HEK293 (cell line): ENCODE data around the gene HECTD2.

Source experiments
- CTCF ChIA-PET: fragments of 350-600 bp; formaldehyde crosslinking; extraction: SDS; loops from one replicate; lab custom pipeline; 2021; ENCODE audit warnings: antibody characterized with exemption; lab: Yijun Ruan, JAX
- POLR2A ChIA-PET: fragments of 300-600 bp; formaldehyde crosslinking; extraction: SDS; loops from one replicate; lab custom pipeline; 2020; ENCODE audit warnings: antibody characterized with exemption, inconsistent platforms; lab: Yijun Ruan, JAX
- H3K27ac ChIP-seq: fragments of 200-500 bp; sonication (Bioruptor generic); 2 replicates; pipeline ENCODE4 v1.5.1; 2014; ENCODE audit warnings: low read depth, low read length, control low read depth, inconsistent platforms; ENCODE audit errors: extremely low read depth
- H3K36me3 ChIP-seq, 2 experiments: fragments of 200-500 bp in 1 of 2; sonication (Bioruptor generic) in 1 of 2; 1 replicate in 1 of 2; 2 replicates in 1 of 2; pipeline ENCODE4 v1.5.1; 2014 to 2017; ENCODE audit warnings: inconsistent platforms in 2 of 2, low read length in 2 of 2; ENCODE audit not compliant: control insufficient read depth in 2 of 2, insufficient read depth in 1 of 2
- H3K4me1 ChIP-seq: fragments of 200-500 bp; sonication (Bioruptor generic); 2 replicates; pipeline ENCODE4 v1.5.1; 2014; ENCODE audit warnings: mild to moderate bottlenecking, low read length, inconsistent platforms; ENCODE audit not compliant: control insufficient read depth, insufficient read depth
- H3K4me3 ChIP-seq: 2 replicates; pipeline ENCODE4 v1.5.1; 2011; ENCODE audit warnings: low read depth, mild to moderate bottlenecking, control low read depth, low read length, moderate library complexity
- H3K9me3 ChIP-seq: fragments of 200-500 bp; sonication (Bioruptor generic); 2 replicates; pipeline ENCODE4 v1.5.1; 2014; ENCODE audit warnings: low read depth, low read length, inconsistent platforms; ENCODE audit not compliant: control insufficient read depth, insufficient read depth
- GFI1B ChIP-seq: fragments of 450-650 bp; formaldehyde crosslinking; IDR thresholded peaks from 2 replicates; pipeline ENCODE4 v1.5.1; 2016; ENCODE audit warnings: missing biosample characterization, missing genetic modification characterization
- GLIS2 ChIP-seq: fragments of 450-650 bp; formaldehyde crosslinking; IDR thresholded peaks from 2 replicates; pipeline ENCODE4 v1.5.1; 2016; ENCODE audit warnings: missing biosample characterization, missing genetic modification characterization
- IKZF3 ChIP-seq: fragments of 450-650 bp; IDR thresholded peaks from 2 replicates; pipeline ENCODE4 v1.5.0; 2018; ENCODE audit warnings: missing biosample characterization, mild to moderate bottlenecking, missing genetic modification characterization, moderate library complexity
- KLF10 ChIP-seq: fragments of 450-650 bp; IDR thresholded peaks from 2 replicates; pipeline ENCODE4 v1.5.1; 2018; ENCODE audit warnings: missing biosample characterization, mild to moderate bottlenecking, missing genetic modification characterization
- KLF16 ChIP-seq: fragments of 450-650 bp; formaldehyde crosslinking; IDR thresholded peaks from 2 replicates; pipeline ENCODE4 v1.5.1; 2017; ENCODE audit warnings: missing biosample characterization, missing genetic modification characterization
- OSR2 ChIP-seq: fragments of 450-650 bp; formaldehyde crosslinking; IDR thresholded peaks from 2 replicates; pipeline ENCODE4 v1.5.1; 2016; ENCODE audit warnings: missing biosample characterization, missing genetic modification characterization
- SCRT1 ChIP-seq: fragments of 450-650 bp; formaldehyde crosslinking; IDR thresholded peaks from 2 replicates; pipeline ENCODE4 v1.5.1; 2016; ENCODE audit warnings: missing biosample characterization, missing genetic modification characterization, borderline replicate concordance
- YY1 ChIP-seq: fragments of 450-650 bp; formaldehyde crosslinking; IDR thresholded peaks from 2 replicates; pipeline ENCODE4 v1.5.1; 2018; ENCODE audit warnings: missing biosample characterization, missing genetic modification characterization
- ZBTB17 ChIP-seq: fragments of 450-650 bp; formaldehyde crosslinking; IDR thresholded peaks from 2 replicates; pipeline ENCODE4 v1.5.1; 2016; ENCODE audit warnings: missing biosample characterization, missing genetic modification characterization
- ZBTB21 ChIP-seq: fragments of 450-650 bp; formaldehyde crosslinking; IDR thresholded peaks from 2 replicates; pipeline ENCODE4 v1.5.1; 2017; ENCODE audit warnings: missing biosample characterization, missing genetic modification characterization
- ZFP3 ChIP-seq: fragments of 450-650 bp; formaldehyde crosslinking; IDR thresholded peaks from 2 replicates; pipeline ENCODE4 v1.5.1; 2016; ENCODE audit warnings: low read depth, missing biosample characterization, missing genetic modification characterization
- ZNF133 ChIP-seq: fragments of 450-650 bp; formaldehyde crosslinking; IDR thresholded peaks from 2 replicates; pipeline ENCODE4 v1.5.1; 2016; ENCODE audit warnings: missing biosample characterization, missing genetic modification characterization
- ZNF157 ChIP-seq: fragments of 450-650 bp; formaldehyde crosslinking; IDR thresholded peaks from 2 replicates; pipeline ENCODE4 v1.5.1; 2016; ENCODE audit warnings: missing biosample characterization, missing genetic modification characterization
- ZNF335 ChIP-seq: fragments of 450-650 bp; formaldehyde crosslinking; conservative IDR thresholded peaks from 2 replicates; pipeline ENCODE4 v1.5.1; 2016; ENCODE audit warnings: missing biosample characterization, missing genetic modification characterization
- ZNF350 ChIP-seq: fragments of 450-650 bp; formaldehyde crosslinking; IDR thresholded peaks from 2 replicates; pipeline ENCODE4 v1.5.0; 2017; ENCODE audit warnings: missing biosample characterization, mild to moderate bottlenecking, missing genetic modification characterization
- ZNF366 ChIP-seq: fragments of 450-650 bp; formaldehyde crosslinking; conservative IDR thresholded peaks from 2 replicates; pipeline ENCODE4 v1.5.1; 2016; ENCODE audit warnings: missing biosample characterization, missing genetic modification characterization
- ZNF423 ChIP-seq: fragments of 450-650 bp; formaldehyde crosslinking; IDR thresholded peaks from 2 replicates; pipeline ENCODE4 v1.5.1; 2016; ENCODE audit warnings: missing biosample characterization, missing genetic modification characterization
- ZNF596 ChIP-seq: fragments of 450-650 bp; IDR thresholded peaks from 2 replicates; pipeline ENCODE4 v1.5.0; 2018; ENCODE audit warnings: missing biosample characterization, mild to moderate bottlenecking, missing genetic modification characterization, moderate library complexity
- ZNF610 ChIP-seq: fragments of 450-650 bp; formaldehyde crosslinking; IDR thresholded peaks from 2 replicates; pipeline ENCODE4 v1.5.1; 2016; ENCODE audit warnings: missing biosample characterization, missing genetic modification characterization, borderline replicate concordance
- ZNF624 ChIP-seq: fragments of 450-650 bp; formaldehyde crosslinking; IDR thresholded peaks from 2 replicates; pipeline ENCODE4 v1.5.1; 2017; ENCODE audit warnings: missing biosample characterization, missing genetic modification characterization
- ZNF626 ChIP-seq: fragments of 450-650 bp; sonication (Bioruptor Pico); formaldehyde crosslinking; IDR thresholded peaks from 2 replicates; pipeline ENCODE4 v1.5.1; 2018; ENCODE audit warnings: missing biosample characterization, missing genetic modification characterization, inconsistent platforms
- ZSCAN23 ChIP-seq: fragments of 450-650 bp; formaldehyde crosslinking; IDR thresholded peaks from 2 replicates; pipeline ENCODE4 v1.5.1; 2016; ENCODE audit warnings: missing biosample characterization, missing genetic modification characterization
- TF ChIP-seq, protein P1 (sequence below): fragments of 450-650 bp; IDR thresholded peaks from 2 replicates; pipeline ENCODE4 v1.5.1; 2018; ENCODE audit warnings: missing biosample characterization, mild to moderate bottlenecking, missing genetic modification characterization
- TF ChIP-seq, protein P2 (sequence below): fragments of 450-650 bp; formaldehyde crosslinking; IDR thresholded peaks from 2 replicates; pipeline ENCODE4 v1.5.1; 2016; ENCODE audit warnings: missing biosample characterization, missing genetic modification characterization
- TF ChIP-seq, protein P3 (sequence below): fragments of 450-650 bp; formaldehyde crosslinking; IDR thresholded peaks from 2 replicates; pipeline ENCODE4 v1.5.1; 2017; ENCODE audit warnings: missing biosample characterization, missing genetic modification characterization
- TF ChIP-seq, protein P4 (sequence below): IDR thresholded peaks from 2 replicates; pipeline ENCODE4 v1.6.1; 2011; ENCODE audit warnings: mild to moderate bottlenecking, low read depth, low read length, borderline replicate concordance
- TF ChIP-seq, protein P5 (sequence below): fragments of 450-650 bp; formaldehyde crosslinking; IDR thresholded peaks from 2 replicates; pipeline ENCODE4 v1.5.1; 2017; ENCODE audit warnings: missing biosample characterization, missing genetic modification characterization

HECTD2 gene

DNA sequence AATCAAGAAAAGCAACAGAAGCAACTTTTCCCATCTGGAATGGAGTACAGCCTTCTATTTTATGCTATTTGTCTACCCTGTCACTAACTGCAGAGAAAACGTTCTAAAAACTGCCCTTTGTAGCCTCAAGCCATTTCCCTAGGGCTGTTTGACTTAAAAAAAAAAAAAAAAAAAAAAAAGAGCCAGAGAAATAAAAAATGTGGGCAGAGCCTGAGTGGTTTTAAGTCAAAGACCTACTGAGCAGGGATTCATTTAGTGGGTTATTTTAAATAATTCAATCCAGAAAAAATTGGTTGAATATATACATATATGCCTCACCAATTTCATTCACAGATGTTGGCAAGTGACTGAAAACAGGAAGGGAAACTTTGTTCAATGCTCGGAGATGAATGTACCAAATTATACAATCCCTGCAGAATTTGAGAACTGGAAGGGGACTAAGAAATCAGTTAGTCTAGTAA lies 147.5 kb downstream of the HECTD2 start:
- no peak for TF ChIP-seq ZSCAN23 (tag by site-specific recombination)
- TF ChIP-seq SCRT1 (tag by site-specific recombination), result no peak
- no peak for TF ChIP-seq IKZF3 (tag by site-specific recombination)
- TF ChIP-seq KLF16 (tag by site-specific recombination), result no peak
- no peak for TF ChIP-seq KLF10
- TF ChIP-seq GFI1B (tag by site-specific recombination), result no peak
- TF ChIP-seq, protein P1, sequence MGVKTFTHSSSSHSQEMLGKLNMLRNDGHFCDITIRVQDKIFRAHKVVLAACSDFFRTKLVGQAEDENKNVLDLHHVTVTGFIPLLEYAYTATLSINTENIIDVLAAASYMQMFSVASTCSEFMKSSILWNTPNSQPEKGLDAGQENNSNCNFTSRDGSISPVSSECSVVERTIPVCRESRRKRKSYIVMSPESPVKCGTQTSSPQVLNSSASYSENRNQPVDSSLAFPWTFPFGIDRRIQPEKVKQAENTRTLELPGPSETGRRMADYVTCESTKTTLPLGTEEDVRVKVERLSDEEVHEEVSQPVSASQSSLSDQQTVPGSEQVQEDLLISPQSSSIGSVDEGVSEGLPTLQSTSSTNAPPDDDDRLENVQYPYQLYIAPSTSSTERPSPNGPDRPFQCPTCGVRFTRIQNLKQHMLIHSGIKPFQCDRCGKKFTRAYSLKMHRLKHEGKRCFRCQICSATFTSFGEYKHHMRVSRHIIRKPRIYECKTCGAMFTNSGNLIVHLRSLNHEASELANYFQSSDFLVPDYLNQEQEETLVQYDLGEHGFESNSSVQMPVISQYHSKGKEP (tag by site-specific recombination), result no peak
- TF ChIP-seq ZNF133, result no peak
- TF ChIP-seq ZNF624 (tag by site-specific recombination), result no peak
- no peak for TF ChIP-seq YY1 (tag by site-specific recombination)
- TF ChIP-seq ZBTB17, result no peak
- Histone ChIP-seq H3K4me3 (no peak overlapping the region), H3K4me1 (no peaks in the 10 kb centered on the region), H3K36me3 (no peaks in the 10 kb centered on the region), H3K9me3 (no peaks in the 10 kb centered on the region), H3K27ac (no peak overlapping the region)
- POLR2A ChIA-PET, result no interaction called here
- CTCF ChIA-PET, result interaction anchor here (1.0 kb wide), 1 partner anchor 135 kb away, joined by 6 read pairs; no protein-coding TSS in a partner anchor

DNA sequence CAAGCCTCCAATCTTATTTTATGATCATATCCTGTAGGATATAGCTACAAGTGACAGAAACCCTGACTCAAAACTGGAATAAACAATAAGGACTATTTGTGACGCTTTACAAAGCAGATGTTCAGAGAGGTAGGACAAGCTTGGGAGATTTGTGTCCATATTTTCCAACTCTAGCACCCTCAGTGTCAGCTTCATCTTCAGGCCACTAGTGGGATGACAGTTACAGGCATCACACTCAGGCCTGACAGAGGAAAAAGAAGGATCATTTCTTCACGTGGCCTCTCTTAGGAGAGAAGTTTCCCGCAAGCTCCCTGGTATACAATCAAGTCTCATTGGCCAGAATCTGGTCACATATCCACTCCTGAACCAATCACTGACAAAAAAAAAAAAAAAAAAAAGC lies 148.3 kb downstream of the HECTD2 start:
- H3K4me3 ChIP-seq, result no peak overlapping the region
- H3K36me3 ChIP-seq, result no peaks in the 10 kb centered on the region
- ChIA-PET CTCF (interaction anchor here (0.6 to 1.0 kb wide), 2 partner anchors 77 to 134 kb away, joined by 4 to 6 read pairs; no protein-coding TSS in a partner anchor), POLR2A (no interaction called here)
- TF ChIP-seq, protein P2, sequence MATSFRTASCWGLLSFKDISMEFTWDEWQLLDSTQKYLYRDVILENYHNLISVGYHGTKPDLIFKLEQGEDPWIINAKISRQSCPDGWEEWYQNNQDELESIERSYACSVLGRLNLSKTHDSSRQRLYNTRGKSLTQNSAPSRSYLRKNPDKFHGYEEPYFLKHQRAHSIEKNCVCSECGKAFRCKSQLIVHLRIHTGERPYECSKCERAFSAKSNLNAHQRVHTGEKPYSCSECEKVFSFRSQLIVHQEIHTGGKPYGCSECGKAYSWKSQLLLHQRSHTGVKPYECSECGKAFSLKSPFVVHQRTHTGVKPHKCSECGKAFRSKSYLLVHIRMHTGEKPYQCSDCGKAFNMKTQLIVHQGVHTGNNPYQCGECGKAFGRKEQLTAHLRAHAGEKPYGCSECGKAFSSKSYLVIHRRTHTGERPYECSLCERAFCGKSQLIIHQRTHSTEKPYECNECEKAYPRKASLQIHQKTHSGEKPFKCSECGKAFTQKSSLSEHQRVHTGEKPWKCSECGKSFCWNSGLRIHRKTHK (tag by site-specific recombination), result no peak
- TF ChIP-seq ZNF610 (no peak), ZNF335 (no peak)
- no peak overlapping the region for H3K27ac ChIP-seq
- no peaks in the 10 kb centered on the region for H3K9me3 ChIP-seq
- no peaks in the 10 kb centered on the region for H3K4me1 ChIP-seq

DNA sequence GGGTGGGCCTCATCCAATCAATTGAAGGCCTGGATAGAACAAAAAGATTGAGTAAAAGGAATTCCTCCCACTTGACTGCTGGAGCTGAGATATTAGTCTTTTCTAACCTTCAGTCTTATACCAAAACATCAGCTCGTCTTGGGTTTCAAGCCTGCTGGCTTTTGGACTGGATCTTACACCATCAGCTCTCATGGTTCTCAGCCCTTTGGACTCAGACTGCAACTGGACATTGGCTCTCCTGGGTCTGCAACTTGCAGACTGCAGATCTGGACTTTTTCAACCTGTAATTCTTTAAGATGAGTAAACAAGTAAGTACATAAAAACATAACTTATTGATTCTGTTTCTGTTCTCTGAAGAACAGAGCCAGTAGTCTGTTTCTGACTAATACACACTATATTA lies 149.0 kb downstream of the HECTD2 start:
- ChIA-PET POLR2A (no interaction called here), CTCF (no interaction called here)
- Histone ChIP-seq H3K27ac (no peak overlapping the region), H3K36me3 (no peaks in the 10 kb centered on the region), H3K4me3 (no peak overlapping the region), H3K4me1 (no peaks in the 10 kb centered on the region), H3K9me3 (no peaks in the 10 kb centered on the region)
- no peak for TF ChIP-seq ZFP3
- no peak for TF ChIP-seq ZNF626
- TF ChIP-seq, protein P3, sequence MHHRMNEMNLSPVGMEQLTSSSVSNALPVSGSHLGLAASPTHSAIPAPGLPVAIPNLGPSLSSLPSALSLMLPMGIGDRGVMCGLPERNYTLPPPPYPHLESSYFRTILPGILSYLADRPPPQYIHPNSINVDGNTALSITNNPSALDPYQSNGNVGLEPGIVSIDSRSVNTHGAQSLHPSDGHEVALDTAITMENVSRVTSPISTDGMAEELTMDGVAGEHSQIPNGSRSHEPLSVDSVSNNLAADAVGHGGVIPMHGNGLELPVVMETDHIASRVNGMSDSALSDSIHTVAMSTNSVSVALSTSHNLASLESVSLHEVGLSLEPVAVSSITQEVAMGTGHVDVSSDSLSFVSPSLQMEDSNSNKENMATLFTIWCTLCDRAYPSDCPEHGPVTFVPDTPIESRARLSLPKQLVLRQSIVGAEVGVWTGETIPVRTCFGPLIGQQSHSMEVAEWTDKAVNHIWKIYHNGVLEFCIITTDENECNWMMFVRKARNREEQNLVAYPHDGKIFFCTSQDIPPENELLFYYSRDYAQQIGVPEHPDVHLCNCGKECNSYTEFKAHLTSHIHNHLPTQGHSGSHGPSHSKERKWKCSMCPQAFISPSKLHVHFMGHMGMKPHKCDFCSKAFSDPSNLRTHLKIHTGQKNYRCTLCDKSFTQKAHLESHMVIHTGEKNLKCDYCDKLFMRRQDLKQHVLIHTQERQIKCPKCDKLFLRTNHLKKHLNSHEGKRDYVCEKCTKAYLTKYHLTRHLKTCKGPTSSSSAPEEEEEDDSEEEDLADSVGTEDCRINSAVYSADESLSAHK, result no peak
- TF ChIP-seq ZNF596, result no peak
- no peak for TF ChIP-seq ZNF366 (tag by site-specific recombination)
- no peak for TF ChIP-seq GLIS2
- TF ChIP-seq OSR2 (tag by site-specific recombination), result no peak
- no peak for TF ChIP-seq ZNF157 (tag by site-specific recombination)
- no peak for TF ChIP-seq ZNF423 (tag by site-specific recombination)
- no peak for TF ChIP-seq ZNF350 (tag by site-specific recombination)
- TF ChIP-seq, protein P4, sequence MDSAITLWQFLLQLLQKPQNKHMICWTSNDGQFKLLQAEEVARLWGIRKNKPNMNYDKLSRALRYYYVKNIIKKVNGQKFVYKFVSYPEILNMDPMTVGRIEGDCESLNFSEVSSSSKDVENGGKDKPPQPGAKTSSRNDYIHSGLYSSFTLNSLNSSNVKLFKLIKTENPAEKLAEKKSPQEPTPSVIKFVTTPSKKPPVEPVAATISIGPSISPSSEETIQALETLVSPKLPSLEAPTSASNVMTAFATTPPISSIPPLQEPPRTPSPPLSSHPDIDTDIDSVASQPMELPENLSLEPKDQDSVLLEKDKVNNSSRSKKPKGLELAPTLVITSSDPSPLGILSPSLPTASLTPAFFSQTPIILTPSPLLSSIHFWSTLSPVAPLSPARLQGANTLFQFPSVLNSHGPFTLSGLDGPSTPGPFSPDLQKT, result no peak
- TF ChIP-seq ZBTB21 (tag by site-specific recombination), result no peak
- TF ChIP-seq, protein P5, sequence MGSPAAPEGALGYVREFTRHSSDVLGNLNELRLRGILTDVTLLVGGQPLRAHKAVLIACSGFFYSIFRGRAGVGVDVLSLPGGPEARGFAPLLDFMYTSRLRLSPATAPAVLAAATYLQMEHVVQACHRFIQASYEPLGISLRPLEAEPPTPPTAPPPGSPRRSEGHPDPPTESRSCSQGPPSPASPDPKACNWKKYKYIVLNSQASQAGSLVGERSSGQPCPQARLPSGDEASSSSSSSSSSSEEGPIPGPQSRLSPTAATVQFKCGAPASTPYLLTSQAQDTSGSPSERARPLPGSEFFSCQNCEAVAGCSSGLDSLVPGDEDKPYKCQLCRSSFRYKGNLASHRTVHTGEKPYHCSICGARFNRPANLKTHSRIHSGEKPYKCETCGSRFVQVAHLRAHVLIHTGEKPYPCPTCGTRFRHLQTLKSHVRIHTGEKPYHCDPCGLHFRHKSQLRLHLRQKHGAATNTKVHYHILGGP, result no peak
